ENCODE data around the gene NTRK2.

NTRK2 gene

DNA sequence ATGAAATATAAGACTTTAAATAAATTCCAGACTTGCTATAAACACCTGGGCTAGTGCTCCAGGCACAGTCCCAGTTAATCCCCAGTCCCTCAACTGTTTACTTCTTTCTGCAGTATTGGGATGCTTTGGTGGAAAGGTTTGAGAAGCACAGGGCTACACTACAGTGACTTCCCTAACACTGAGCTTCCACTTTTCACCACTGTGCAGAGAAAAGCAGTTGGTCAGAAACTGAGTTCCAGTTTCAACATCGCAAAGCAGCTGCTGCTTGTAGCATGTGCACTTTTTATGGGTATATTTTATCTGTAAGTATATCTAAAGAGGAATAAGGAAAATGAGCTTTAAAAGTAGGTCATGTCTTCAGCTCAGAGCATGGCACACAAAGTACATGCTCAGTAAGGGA, 339.7 kb downstream of the NTRK2 start:
- Mint-ChIP-seq H3K4me1 (no peaks in the 10 kb centered on the region), H3K36me3 (ENCODE audit: insufficient read depth) (no peaks in the 10 kb centered on the region), H3K27me3 (peaks cover 10% of the 10 kb centered on the region), H3K9me3 (no peaks in the 10 kb centered on the region), H3K4me3 (no peak overlapping the region), H3K27ac (ENCODE audit: low read depth) (no peak overlapping the region)
- no peak for ATAC-seq (replicated peaks; ENCODE audit: extremely low read depth, poor library complexity, severe bottlenecking)
- no peak for DNase-seq (ENCODE audit: low spot score in 2 of 2)

DNA sequence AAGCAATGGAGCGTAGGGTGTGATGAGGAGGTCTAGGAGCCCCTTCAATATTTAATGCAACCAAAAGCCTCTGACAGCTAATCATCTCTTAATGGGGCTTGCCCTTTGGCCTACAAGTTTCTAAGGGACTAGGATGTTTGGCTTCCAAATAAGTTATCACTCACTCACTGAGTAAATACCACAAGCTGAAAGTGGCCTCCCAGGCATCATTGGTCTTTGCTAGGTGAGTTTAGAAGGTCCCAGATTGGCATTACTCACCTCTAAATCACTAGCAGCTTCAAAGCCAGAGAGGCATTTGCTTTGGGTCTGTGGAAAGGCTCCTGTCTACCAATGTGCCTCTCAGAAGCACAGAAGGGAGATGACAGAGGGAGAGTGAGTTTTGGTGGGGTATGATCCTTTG, 344.2 kb downstream of the NTRK2 start:
- H3K9me3 Mint-ChIP-seq: no peaks in the 10 kb centered on the region
- no peaks in the 10 kb centered on the region for H3K4me1 Mint-ChIP-seq
- DNase-seq (ENCODE audit: low spot score in 2 of 2) (no peak), ATAC-seq (replicated peaks; ENCODE audit: extremely low read depth, poor library complexity, severe bottlenecking) (no peak)
- no peaks in the 10 kb centered on the region for H3K36me3 Mint-ChIP-seq (ENCODE audit: insufficient read depth)
- peaks cover 11% of the 10 kb centered on the region for H3K27me3 Mint-ChIP-seq
- no peak overlapping the region for H3K4me3 Mint-ChIP-seq
- no peak overlapping the region for H3K27ac Mint-ChIP-seq (ENCODE audit: low read depth)

DNA sequence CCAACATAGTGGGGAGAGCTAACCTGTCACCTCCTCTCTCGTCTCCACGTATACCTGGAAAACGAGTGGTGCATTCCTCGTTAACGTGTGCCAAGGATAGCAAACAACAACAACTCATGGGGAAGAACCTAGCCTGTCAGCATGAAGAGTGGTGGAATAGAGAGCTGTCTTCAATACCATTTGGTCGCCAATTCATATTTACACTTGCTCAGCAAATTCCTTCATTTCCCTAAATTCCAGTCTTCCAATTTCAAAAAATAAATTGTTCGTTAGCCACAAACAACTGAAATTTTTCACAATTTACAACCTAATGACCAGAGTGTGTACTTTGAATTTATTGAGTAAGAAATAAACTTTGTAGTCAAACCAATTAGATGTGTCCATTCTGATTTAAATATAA, 344.8 kb downstream of the NTRK2 start:
- Mint-ChIP-seq H3K27ac (ENCODE audit: low read depth) (no peak overlapping the region), H3K36me3 (ENCODE audit: insufficient read depth) (no peaks in the 10 kb centered on the region), H3K27me3 (peaks cover 11% of the 10 kb centered on the region), H3K4me1 (no peaks in the 10 kb centered on the region), H3K4me3 (no peak overlapping the region), H3K9me3 (no peaks in the 10 kb centered on the region)
- DNase-seq (ENCODE audit: low spot score in 2 of 2) (no peak), ATAC-seq (replicated peaks; ENCODE audit: extremely low read depth, poor library complexity, severe bottlenecking) (no peak)

DNA sequence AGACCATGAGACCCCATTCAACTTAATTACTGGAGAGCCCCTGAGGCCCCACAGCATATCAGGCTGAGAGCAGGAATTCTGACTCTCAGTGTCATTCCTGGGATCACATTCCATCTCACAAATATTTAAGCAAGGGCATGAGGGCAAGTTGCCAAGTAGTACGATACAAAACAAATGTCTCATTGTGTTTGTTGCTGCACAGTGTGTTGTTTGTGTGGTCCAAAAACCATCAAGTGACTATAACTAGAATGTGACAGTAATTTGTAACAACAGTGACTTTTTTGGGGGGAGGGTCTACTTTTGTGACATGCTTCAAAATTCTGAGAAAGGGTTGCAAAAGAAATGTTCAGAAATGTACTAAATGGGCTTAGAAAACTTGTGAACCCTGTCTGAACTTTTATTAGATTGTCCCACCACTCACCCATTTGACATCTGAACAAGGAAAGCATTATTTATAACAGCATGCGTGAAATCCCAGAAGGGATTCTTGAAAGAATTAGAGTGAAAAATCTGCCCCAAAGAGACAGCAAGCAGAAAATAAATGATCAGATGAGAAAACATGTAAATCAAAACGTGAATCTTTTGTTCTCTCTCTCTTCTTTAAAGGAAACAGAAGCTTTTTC, 347.0 kb downstream of the NTRK2 start:
- Mint-ChIP-seq H3K4me1 (no peaks in the 10 kb centered on the region), H3K27ac (ENCODE audit: low read depth) (no peak overlapping the region), H3K9me3 (peaks cover 4% of the 10 kb centered on the region), H3K36me3 (ENCODE audit: insufficient read depth) (no peaks in the 10 kb centered on the region), H3K4me3 (no peak overlapping the region), H3K27me3 (peaks cover 30% of the 10 kb centered on the region)
- DNase-seq (ENCODE audit: low spot score in 2 of 2) (no peak), ATAC-seq (replicated peaks; ENCODE audit: extremely low read depth, poor library complexity, severe bottlenecking) (no peak)

DNA sequence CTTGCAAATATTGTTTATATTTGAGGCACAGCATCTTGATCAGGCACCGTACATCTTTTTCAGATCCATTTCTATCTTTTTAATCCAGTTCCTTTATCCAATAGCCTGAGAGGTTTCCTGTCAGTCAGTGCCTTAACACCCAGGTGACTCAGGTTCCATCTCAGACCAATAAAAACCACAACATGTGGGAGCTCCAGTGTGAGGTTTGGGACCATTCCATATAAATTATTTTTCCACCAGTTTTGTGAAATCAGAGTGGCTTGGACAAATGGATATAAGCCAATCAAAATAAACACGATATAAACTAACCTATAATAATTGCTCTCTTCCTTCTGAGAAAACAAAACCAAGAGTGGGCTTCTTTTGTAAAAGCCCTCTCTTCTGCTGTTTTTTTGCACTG, 351.3 kb downstream of the NTRK2 start:
- H3K27me3 Mint-ChIP-seq: peaks cover 25% of the 10 kb centered on the region
- no peaks in the 10 kb centered on the region for H3K36me3 Mint-ChIP-seq (ENCODE audit: insufficient read depth)
- DNase-seq (ENCODE audit: low spot score in 2 of 2): no peak
- H3K4me3 Mint-ChIP-seq: no peak overlapping the region
- H3K27ac Mint-ChIP-seq (ENCODE audit: low read depth): no peak overlapping the region
- H3K4me1 Mint-ChIP-seq: no peaks in the 10 kb centered on the region
- no peak for ATAC-seq (replicated peaks; ENCODE audit: extremely low read depth, poor library complexity, severe bottlenecking)
- peaks cover 4% of the 10 kb centered on the region for H3K9me3 Mint-ChIP-seq

DNA sequence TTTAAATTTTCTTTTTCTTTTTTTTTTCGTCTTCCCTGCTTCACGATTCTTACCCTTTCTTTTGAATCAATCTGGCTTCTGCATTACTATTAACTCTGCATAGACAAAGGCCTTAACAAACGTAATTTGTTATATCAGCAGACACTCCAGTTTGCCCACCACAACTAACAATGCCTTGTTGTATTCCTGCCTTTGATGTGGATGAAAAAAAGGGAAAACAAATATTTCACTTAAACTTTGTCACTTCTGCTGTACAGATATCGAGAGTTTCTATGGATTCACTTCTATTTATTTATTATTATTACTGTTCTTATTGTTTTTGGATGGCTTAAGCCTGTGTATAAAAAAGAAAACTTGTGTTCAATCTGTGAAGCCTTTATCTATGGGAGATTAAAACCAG, 352.2 kb downstream of the NTRK2 start:
- Mint-ChIP-seq H3K27me3 (peaks cover 20% of the 10 kb centered on the region), H3K9me3 (peaks cover 4% of the 10 kb centered on the region), H3K36me3 (ENCODE audit: insufficient read depth) (no peaks in the 10 kb centered on the region), H3K27ac (ENCODE audit: low read depth) (no peak overlapping the region), H3K4me1 (no peaks in the 10 kb centered on the region), H3K4me3 (no peak overlapping the region)
- DNase-seq (ENCODE audit: low spot score in 2 of 2) (no peak), ATAC-seq (replicated peaks; ENCODE audit: extremely low read depth, poor library complexity, severe bottlenecking) (no peak)

- Mint-ChIP-seq H3K27me3 (peaks cover 27% of the 10 kb centered on the region), H3K9me3 (peaks cover 8% of the 10 kb centered on the region), H3K4me1 (no peaks in the 10 kb centered on the region), H3K27ac (ENCODE audit: low read depth) (no peak overlapping the region), H3K4me3 (no peak overlapping the region), H3K36me3 (ENCODE audit: insufficient read depth) (no peaks in the 10 kb centered on the region)
- no peak for ATAC-seq (replicated peaks; ENCODE audit: extremely low read depth, poor library complexity, severe bottlenecking)
- DNase-seq (ENCODE audit: low spot score in 2 of 2): no peak
These were observed 354.8 kb downstream of the NTRK2 start for GRCh38 chr9:85024374-85024773.

GRCh38 chr9:85025638-85026037, 356.1 kb downstream of the NTRK2 start:
- Mint-ChIP-seq H3K36me3 (ENCODE audit: insufficient read depth) (no peaks in the 10 kb centered on the region), H3K27me3 (peaks cover 17% of the 10 kb centered on the region), H3K9me3 (peaks cover 8% of the 10 kb centered on the region), H3K4me1 (no peaks in the 10 kb centered on the region), H3K4me3 (no peak overlapping the region), H3K27ac (ENCODE audit: low read depth) (no peak overlapping the region)
- DNase-seq (ENCODE audit: low spot score in 2 of 2) (no peak), ATAC-seq (replicated peaks; ENCODE audit: extremely low read depth, poor library complexity, severe bottlenecking) (no peak)

DNA sequence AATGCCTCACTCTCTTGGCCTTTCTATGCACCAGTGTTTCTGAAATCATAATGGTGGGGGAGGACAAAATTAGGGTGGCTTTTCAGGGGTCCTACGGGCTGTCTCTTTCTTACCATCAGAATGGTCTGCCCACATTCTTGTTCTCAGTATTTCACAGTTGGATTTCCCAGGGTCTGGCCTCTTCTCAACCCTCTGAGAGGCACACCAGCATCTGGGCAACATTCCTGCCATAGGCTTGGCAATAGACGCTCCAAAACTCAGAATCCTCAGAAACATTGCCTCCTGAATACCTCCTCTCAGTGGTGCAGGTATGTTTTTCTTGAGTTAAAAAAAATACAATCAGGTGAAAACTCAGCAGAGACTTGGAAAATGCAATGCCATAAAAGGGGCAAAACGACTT, 358.3 kb downstream of the NTRK2 start:
- Mint-ChIP-seq H3K36me3 (ENCODE audit: insufficient read depth) (no peaks in the 10 kb centered on the region), H3K27me3 (peaks cover 7% of the 10 kb centered on the region), H3K27ac (ENCODE audit: low read depth) (no peak overlapping the region), H3K4me3 (no peak overlapping the region), H3K9me3 (peaks cover 4% of the 10 kb centered on the region), H3K4me1 (no peaks in the 10 kb centered on the region)
- ATAC-seq (replicated peaks; ENCODE audit: extremely low read depth, poor library complexity, severe bottlenecking) (no peak), DNase-seq (ENCODE audit: low spot score in 2 of 2) (no peak)

GRCh38 chr9:85030316-85030715, 360.8 kb downstream of the NTRK2 start:
- no peak for DNase-seq (ENCODE audit: low spot score in 2 of 2)
- no peaks in the 10 kb centered on the region for H3K4me1 Mint-ChIP-seq
- H3K27ac Mint-ChIP-seq (ENCODE audit: low read depth): no peak overlapping the region
- peaks cover 26% of the 10 kb centered on the region for H3K27me3 Mint-ChIP-seq
- H3K36me3 Mint-ChIP-seq (ENCODE audit: insufficient read depth): no peaks in the 10 kb centered on the region
- H3K9me3 Mint-ChIP-seq: peaks cover 4% of the 10 kb centered on the region
- no peak for ATAC-seq (replicated peaks; ENCODE audit: extremely low read depth, poor library complexity, severe bottlenecking)
- no peak overlapping the region for H3K4me3 Mint-ChIP-seq

DNA sequence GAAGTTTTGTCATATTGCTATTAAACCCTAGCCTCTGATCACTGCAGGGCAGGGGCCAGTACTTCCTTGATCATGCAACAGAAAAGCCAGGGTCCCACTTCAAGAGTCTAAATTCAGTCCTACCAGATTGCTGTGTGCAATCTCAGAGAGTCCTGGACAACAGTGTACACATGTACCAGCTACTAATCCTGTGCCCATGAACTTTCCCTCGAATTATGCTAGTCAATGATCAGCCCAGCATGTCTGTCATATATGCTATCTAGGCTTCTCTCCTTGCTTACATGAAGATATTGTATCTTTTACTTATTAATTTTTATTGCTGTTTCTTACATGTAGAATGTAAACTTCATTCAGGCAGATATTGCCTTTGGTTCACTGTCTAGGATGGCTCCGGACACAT, 367.0 kb downstream of the NTRK2 start:
- H3K27ac Mint-ChIP-seq (ENCODE audit: low read depth): no peak overlapping the region
- peaks cover 26% of the 10 kb centered on the region for H3K27me3 Mint-ChIP-seq
- H3K9me3 Mint-ChIP-seq: no peaks in the 10 kb centered on the region
- ATAC-seq (replicated peaks; ENCODE audit: extremely low read depth, poor library complexity, severe bottlenecking) (no peak), DNase-seq (ENCODE audit: low spot score in 2 of 2) (no peak)
- no peaks in the 10 kb centered on the region for H3K4me1 Mint-ChIP-seq
- no peak overlapping the region for H3K4me3 Mint-ChIP-seq
- H3K36me3 Mint-ChIP-seq (ENCODE audit: insufficient read depth): no peaks in the 10 kb centered on the region

GRCh38 chr9:85038061-85038460, 368.5 kb downstream of the NTRK2 start:
- H3K36me3 Mint-ChIP-seq (ENCODE audit: insufficient read depth): no peaks in the 10 kb centered on the region

GRCh38 chr9:85038824-85039608, 369.5 kb downstream of the NTRK2 start:
- peaks cover 17% of the 10 kb centered on the region for H3K27me3 Mint-ChIP-seq
- no peaks in the 10 kb centered on the region for H3K36me3 Mint-ChIP-seq (ENCODE audit: insufficient read depth)
- H3K4me1 Mint-ChIP-seq: no peaks in the 10 kb centered on the region
- ATAC-seq (replicated peaks; ENCODE audit: extremely low read depth, poor library complexity, severe bottlenecking) (no peak), DNase-seq (ENCODE audit: low spot score in 2 of 2) (no peak)
- no peaks in the 10 kb centered on the region for H3K9me3 Mint-ChIP-seq
- H3K4me3 Mint-ChIP-seq: no peak overlapping the region
- H3K27ac Mint-ChIP-seq (ENCODE audit: low read depth): no peak overlapping the region

More at GRCh38 chr9:85038061-85038460, 368.5 kb downstream of the NTRK2 start:
- DNase-seq (ENCODE audit: low spot score in 2 of 2): no peak
- H3K4me1 Mint-ChIP-seq: no peaks in the 10 kb centered on the region
- H3K27ac Mint-ChIP-seq (ENCODE audit: low read depth): no peak overlapping the region
- no peaks in the 10 kb centered on the region for H3K9me3 Mint-ChIP-seq
- H3K4me3 Mint-ChIP-seq: no peak overlapping the region
- no peak for ATAC-seq (replicated peaks; ENCODE audit: extremely low read depth, poor library complexity, severe bottlenecking)
- peaks cover 26% of the 10 kb centered on the region for H3K27me3 Mint-ChIP-seq

Data from central memory CD8-positive, alpha-beta T cell (primary cell).